ENCODE data around the gene EIF5A.

EIF5A gene

DNA sequence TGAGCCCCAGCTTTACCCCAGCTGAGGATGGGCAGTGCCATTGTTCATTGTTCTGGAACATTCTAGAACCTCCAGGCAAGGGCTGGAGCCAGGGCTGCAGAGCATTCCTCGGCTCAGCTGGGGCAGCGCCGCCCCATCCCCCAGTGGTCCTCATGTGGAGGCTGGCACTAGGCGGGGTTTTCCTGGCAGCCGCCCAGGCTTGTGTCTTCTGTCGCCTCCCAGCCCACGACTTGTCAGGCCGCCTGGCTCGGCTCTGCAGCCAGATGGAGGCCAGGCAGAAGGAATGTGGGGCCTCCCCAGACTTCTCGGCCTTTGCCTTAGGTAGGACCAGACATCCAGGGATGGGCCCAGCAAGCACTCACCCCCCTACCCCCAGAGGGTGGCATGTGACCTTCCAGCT, 47.6 kb downstream of the EIF5A start, which contains the start of gene TMEM95:
TSS of gene TMEM95 (plus strand) at position 104 of the 400 bp plus-strand sequence. CDS start at position 153, 49 bp downstream.
- no peak for DNase-seq (ENCODE audit: low read depth in 2 of 2)

DNA sequence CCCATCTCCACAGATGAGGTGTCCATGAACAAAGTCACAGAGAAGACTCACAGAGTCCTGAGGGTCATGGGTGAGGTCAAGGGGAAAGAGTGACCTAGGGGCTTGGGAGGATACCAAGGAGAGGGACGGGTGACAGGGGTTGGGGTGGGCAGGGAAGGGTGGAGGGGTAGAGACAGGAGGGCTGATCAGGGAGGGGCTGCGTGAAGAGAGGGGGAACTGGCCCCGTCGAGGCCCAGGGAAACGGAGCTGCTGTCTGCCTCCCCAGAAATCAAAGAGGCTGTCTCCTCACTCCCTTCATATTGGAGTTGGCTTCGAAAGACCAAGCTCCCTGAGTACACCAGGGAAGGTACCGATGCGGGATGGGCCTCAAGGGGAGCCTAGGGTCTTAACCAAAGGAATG, 48.1 kb downstream of the EIF5A start:
- no peak for DNase-seq (ENCODE audit: low read depth in 2 of 2)

DNA sequence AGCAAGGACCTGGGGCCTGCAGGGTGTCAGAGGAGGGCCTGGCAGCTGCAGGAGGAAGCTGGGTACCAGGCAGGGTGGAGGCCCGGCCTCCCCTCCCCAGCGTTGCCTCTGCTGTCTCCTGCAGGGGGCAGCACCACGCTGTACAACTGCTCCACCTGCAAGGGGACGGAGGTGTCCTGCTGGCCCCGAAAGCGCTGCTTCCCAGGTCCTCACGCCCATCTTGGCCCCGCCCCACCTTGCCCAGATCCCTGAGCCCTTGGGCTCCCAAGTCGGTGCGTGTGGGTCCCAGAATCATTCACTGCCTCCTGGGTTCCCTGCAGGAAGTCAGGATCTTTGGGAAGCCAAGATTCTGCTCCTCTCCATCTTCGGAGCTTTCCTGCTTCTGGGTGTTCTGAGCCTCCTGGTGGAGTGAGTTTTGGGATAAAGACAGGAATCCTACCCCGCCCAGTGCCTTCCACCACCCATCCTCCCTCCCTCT, 48.7 kb downstream of the EIF5A start:
- peak; percentile 77 to 79 for DNase-seq (ENCODE audit: low read depth in 2 of 2)

DNA sequence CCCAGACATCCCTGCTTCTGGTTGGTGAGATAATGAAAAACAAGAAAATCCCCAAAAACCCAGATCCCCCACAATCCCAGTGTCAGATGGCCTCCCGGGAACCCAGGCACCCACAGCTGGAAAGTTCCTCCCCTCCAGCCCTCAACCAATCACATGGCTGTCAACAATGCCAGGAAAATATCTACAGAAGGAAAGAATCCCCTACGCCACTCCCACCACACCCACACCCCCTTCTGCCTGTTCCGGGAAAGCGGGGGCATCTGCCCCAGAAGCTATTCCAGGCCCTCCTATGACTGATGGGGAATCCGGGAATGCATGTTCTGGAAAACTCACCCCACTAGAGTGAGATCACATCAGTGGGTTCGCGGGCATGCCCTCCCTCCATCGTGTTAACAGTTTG, 49.3 kb downstream of the EIF5A start:
- DNase-seq (ENCODE audit: low read depth in 2 of 2): no peak

DNA sequence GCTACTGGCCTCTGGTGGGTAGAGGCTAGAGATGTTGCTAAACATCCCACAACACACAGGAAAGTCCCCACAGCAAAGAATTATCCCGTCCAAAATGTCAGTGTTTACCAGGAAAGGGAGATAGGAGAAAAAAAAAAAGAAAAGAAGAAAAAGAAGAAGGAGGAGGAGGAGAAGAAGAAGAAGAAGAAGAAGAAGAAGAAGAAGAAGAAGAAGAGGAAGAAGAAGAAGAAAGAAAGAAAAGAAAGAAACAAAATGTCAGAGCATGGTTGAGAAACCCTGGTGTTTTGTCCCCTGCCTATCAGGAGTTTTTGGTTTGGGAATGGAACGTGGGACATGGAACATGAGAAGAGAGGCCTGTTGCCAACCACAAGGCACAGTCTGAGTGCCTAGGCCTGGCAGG, 50.0 kb downstream of the EIF5A start:
- no peak for DNase-seq (ENCODE audit: low read depth in 2 of 2)

DNA sequence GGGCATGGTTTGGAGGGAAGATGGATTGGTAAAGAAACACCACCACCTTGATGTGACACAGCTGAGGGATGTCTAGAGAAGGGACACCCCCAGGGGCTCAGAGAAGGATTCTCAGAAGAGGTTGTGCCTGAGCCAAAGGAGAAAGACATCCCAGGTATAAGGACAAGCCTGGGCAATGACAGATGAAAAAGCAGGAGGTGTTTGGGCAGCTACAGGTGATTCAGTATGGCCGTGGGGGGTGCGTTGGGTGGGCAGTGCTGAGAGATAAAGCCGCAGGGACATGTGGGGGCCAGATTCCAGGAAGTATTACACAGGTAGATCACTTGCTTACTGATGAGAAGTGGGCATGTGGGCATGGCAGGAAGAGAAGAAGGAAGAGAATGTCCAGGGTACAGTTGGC, 54.5 kb downstream of the EIF5A start:
- DNase-seq (ENCODE audit: low read depth in 2 of 2): no peak

Measured in stimulated activated CD8-positive, alpha-beta memory T cell treated with anti-CD3 and anti-CD28 coated beads, Interleukin-15, amount 100 ng/mL, for 48 hours (primary cell).